GM12878 (cell line): ENCODE data around the gene NUDT3. TPM values are rescaled to one million over a fixed set of nuclear protein-coding genes. Genes with fewer than 3 reads are reported as not detected.

Source experiments
- ATAC-seq: fragments of 200-7000 bp; cut with Tn5 transposase; 3 replicates; pipeline ENCODE4 v1.9.1; 2020; ENCODE audit warnings: mild to moderate bottlenecking, moderate library complexity
- BruUV-seq: library from RNA; stranded (reverse); fragments of 400-500 nt; replicated peaks from 2 replicates; lab custom pipeline; 2021; lab: Mats Ljungman, UMichigan
- CTCF ChIA-PET: fragments of 300-600 bp; sonication (Branson Sonifier 250); formaldehyde crosslinking; extraction: SDS; loops from one replicate; lab custom pipeline; 2021; ENCODE audit warnings: inconsistent platforms; lab: Yijun Ruan, JAX
- POLR2A ChIA-PET: fragments of 350-600 bp; formaldehyde crosslinking; extraction: SDS; loops from one replicate; lab custom pipeline; 2021; ENCODE audit warnings: inconsistent platforms; lab: Charles Lee
- RAD21 ChIA-PET: fragments of 300-600 bp; sonication (Branson Sonifier 250); formaldehyde crosslinking; loops from one replicate; lab custom pipeline; 2023; ENCODE audit warnings: antibody characterized with exemption; ENCODE audit not compliant: unreplicated experiment; lab: Charles Lee
- SMC1A ChIA-PET: fragments of 300-600 bp; sonication (Branson Sonifier 250); formaldehyde crosslinking; loops from one replicate; lab custom pipeline; 2023; ENCODE audit not compliant: unreplicated experiment, uncharacterized antibody; lab: Charles Lee
- DNase-seq: peaks from one replicate; pipeline ENCODE4 v3.0.0-alpha.2; 2011; ENCODE audit warnings: low read depth, low spot score
- FAIRE-seq: peaks from 3 replicates; lab custom pipeline; 2011; peaks lifted over from hg19 to GRCh38; lab: Jason Lieb, UNC
- H2AFZ ChIP-seq: 2 replicates; pipeline ENCODE4 v1.6.0; 2011; ENCODE audit warnings: low read depth, low read length, control low read depth; ENCODE audit not compliant: control insufficient read depth
- H3K27ac ChIP-seq: 2 replicates; pipeline ENCODE4 v1.5.1; 2011; ENCODE audit warnings: control low read depth; ENCODE audit not compliant: control insufficient read depth, insufficient read depth
- H3K27me3 ChIP-seq, 2 experiments: replicated peaks in 1 of 2; 2 replicates each; pipeline versions ENCODE4 v1.6.0 to v1.6.1; 2011; ENCODE audit warnings: low read length in 1 of 2; ENCODE audit not compliant: control insufficient read depth in 2 of 2, insufficient read depth in 2 of 2
- H3K36me3 ChIP-seq, 2 experiments: 2 replicates each; pipeline ENCODE4 v1.5.1; 2011; ENCODE audit warnings: low read length in 1 of 2; ENCODE audit not compliant: control insufficient read depth in 2 of 2, insufficient read depth in 2 of 2
- H3K4me1 ChIP-seq: 2 replicates; pipeline ENCODE4 v1.6.1; 2011; ENCODE audit warnings: mild to moderate bottlenecking, low read length, moderate library complexity, mixed read lengths; ENCODE audit not compliant: control insufficient read depth, insufficient read depth
- H3K4me2 ChIP-seq: 2 replicates; pipeline ENCODE4 v1.6.0; 2011; ENCODE audit warnings: control low read depth; ENCODE audit not compliant: control insufficient read depth, insufficient read depth
- H3K4me3 ChIP-seq: fragments of 200-600 bp; sonication (generic); 2 replicates; pipeline ENCODE4 v1.5.1; 2016
- H3K79me2 ChIP-seq: 2 replicates; pipeline ENCODE4 v1.6.0; 2011; ENCODE audit warnings: low read length; ENCODE audit not compliant: control insufficient read depth, insufficient read depth
- H3K9ac ChIP-seq: 2 replicates; pipeline ENCODE4 v1.8.0; 2011; ENCODE audit warnings: low read length, control low read depth, mixed read lengths; ENCODE audit not compliant: control insufficient read depth, insufficient read depth
- H3K9me3 ChIP-seq: replicated peaks from 3 replicates; pipeline ENCODE4 v1.5.1; 2011; ENCODE audit warnings: mild to moderate bottlenecking, low read length; ENCODE audit not compliant: control insufficient read depth, insufficient read depth
- H4K20me1 ChIP-seq: 2 replicates; pipeline ENCODE4 v1.6.0; 2011; ENCODE audit not compliant: control insufficient read depth, insufficient read depth
- CBX5 ChIP-seq: sonication (generic); IDR thresholded peaks from 2 replicates; pipeline ENCODE4 v1.6.1; 2016; ENCODE audit warnings: low read depth, moderate library complexity, mild to moderate bottlenecking, inconsistent platforms
- CHD2 ChIP-seq: IDR thresholded peaks from 2 replicates; pipeline ENCODE4 v1.6.1; 2011; ENCODE audit warnings: low read depth, low read length, improper control_type of control experiment, borderline replicate concordance
- CREM ChIP-seq: IDR thresholded peaks from 2 replicates; pipeline ENCODE4 v1.6.1; 2014; ENCODE audit warnings: antibody characterized with exemption, low read depth
- PKNOX1 ChIP-seq: fragments of 450-650 bp; IDR thresholded peaks from 2 replicates; pipeline ENCODE4 v1.6.1; 2016; ENCODE audit warnings: mild to moderate bottlenecking
- RBBP5 ChIP-seq: fragments of 200-600 bp; sonication (generic); conservative IDR thresholded peaks from 2 replicates; pipeline ENCODE4 v1.6.1; 2016
- TCF12 ChIP-seq: IDR thresholded peaks from 2 replicates; pipeline ENCODE4 v1.6.1; 2011; ENCODE audit warnings: low read depth, mild to moderate bottlenecking, low read length
- WGBS: methylation state at CpG from one replicate; pipeline ENCODE4 v1.1.6; 2016; ENCODE audit warnings: low lambda C conversion rate; ENCODE audit not compliant: insufficient replicate concordance, insufficient coverage; ENCODE audit errors: missing lambda C conversion rate; 5-methylcytosine and 5-hydroxymethylcytosine counted together
- in situ Hi-C: fragments of 300-500 bp; cut with MboI; formaldehyde crosslinking; loops from 9 replicates; pipeline ENCODE4 v1.14.3; 2018; ENCODE audit warnings: mixed read lengths
- intact Hi-C: fragments of 100-400 bp; cut with micrococcal nuclease; formaldehyde crosslinking; loops from one replicate; pipeline ENCODE4 v1.14.2; 2022; ENCODE audit not compliant: unreplicated experiment
- polyA plus RNA-seq, 11 experiments: library from polyadenylated mRNA; depleted of rRNA in 4 of 11; unstranded in 6 of 11; stranded (reverse) in 5 of 11; fragments of >200 nt; fragmentation: Nextera tagmentation in 4 of 11; fragmentation: Illumina TruSeq in 1 of 11; extraction: Ambion mirVana in 4 of 11; extraction: Trizol in 1 of 11; gene quantifications; 1 replicate in 1 of 11; 2 replicates in 10 of 11; pipeline versions ENCODE4 v1.2.1 to v1.2.3, GENCODE V29; 2011 to 2016; ENCODE audit warnings: inconsistent platforms in 2 of 11, missing spikeins in 2 of 11, low read depth in 1 of 11
- total RNA-seq, 4 experiments: library from RNA; depleted of rRNA in 3 of 4; stranded (reverse); fragments of >200 nt in 3 of 4; fragmentation: Illumina TruSeq in 1 of 4; extraction: Trizol in 1 of 4; gene quantifications; 2 replicates each; pipeline versions ENCODE4 v1.2.1 to v1.2.3, GENCODE V29; 2013 to 2021

NUDT3 gene
- total and polyA plus RNA-seq, 10 of the 15 experiments (the other 5 are each of a cell fraction or from before 2014, with no cell fraction given): 2.4 to 32.3 (median 25.5) TPM

GRCh38 chr6:34339971-34340370, 52.5 kb downstream of the NUDT3 start:
- ATAC-seq (no peak), FAIRE-seq (no peak), DNase-seq (no peak)
- H3K9ac ChIP-seq: no peak overlapping the region
- no peaks in the 10 kb centered on the region for H3K27me3 ChIP-seq
- peaks cover 29% of the 10 kb centered on the region for H3K79me2 ChIP-seq
- BruUV-seq: TSS peak; percentile 15
- H3K36me3 ChIP-seq: peaks cover 0 to 9% of the 10 kb centered on the region in 2 experiments; a peak in 1 of 4 replicates
- H3K27ac ChIP-seq: no peak overlapping the region
- SMC1A ChIA-PET: interaction anchor here (1.0 to 4.0 kb wide), 3 partner anchors 20 to 31 kb away, joined by 3 to 17 read pairs (median 9); no protein-coding TSS in a partner anchor
- no peaks in the 10 kb centered on the region for H3K9me3 ChIP-seq
- no peak overlapping the region for H2AFZ ChIP-seq
- no peak overlapping the region for H3K4me2 ChIP-seq
- no peak overlapping the region for H3K4me3 ChIP-seq
- peaks cover 13% of the 10 kb centered on the region; the same call in 1 of the 2 replicates for H3K4me1 ChIP-seq
- no peaks in the 10 kb centered on the region for H4K20me1 ChIP-seq
- POLR2A ChIA-PET: interaction anchor here (1.2 to 2.0 kb wide), 4 partner anchors 12 to 51 kb away, joined by 3 to 7 read pairs (median 3); no protein-coding TSS in a partner anchor
- 72% methylated on average over 3 of the region's 3 CpGs for WGBS
- TF ChIP-seq TCF12: no peak
- in situ Hi-C loops: no loop called here
- CTCF ChIA-PET: interaction anchor here (1.6 kb wide), 1 partner anchor 90 kb away, joined by 3 read pairs; no protein-coding TSS in a partner anchor
- intact Hi-C loops: no loop called here
- RAD21 ChIA-PET: interaction anchor here (0.7 to 1.9 kb wide), 3 partner anchors 39 to 144 kb away, joined by 3 to 6 read pairs (median 3); no protein-coding TSS in a partner anchor

GRCh38 chr6:34339432-34339831, 53.0 kb downstream of the NUDT3 start:
- FAIRE-seq: no peak
- TF ChIP-seq CHD2 (no peak), PKNOX1 (no peak), RBBP5 (no peak), CBX5 (no peak), CREM (no peak)
- TF ChIP-seq, all 136 proteins: peak for 0
- 100% methylated on average over 1 of the region's 1 CpG for WGBS
- H3K27ac ChIP-seq: no peak overlapping the region
- peaks cover 0 to 9% of the 10 kb centered on the region in 2 experiments; a peak in 1 of 4 replicates for H3K36me3 ChIP-seq
- no peak overlapping the region for H3K4me2 ChIP-seq
- ChIA-PET RAD21 (interaction anchor here (0.7 to 1.9 kb wide), 3 partner anchors 22 to 51 kb away, joined by 3 to 6 read pairs (median 4); no protein-coding TSS in a partner anchor), POLR2A (interaction anchor here (1.2 to 2.0 kb wide), 5 partner anchors 7 to 52 kb away, joined by 3 to 7 read pairs (median 3); no protein-coding TSS in a partner anchor), CTCF (interaction anchor here (1.6 kb wide), 1 partner anchor 90 kb away, joined by 3 read pairs; no protein-coding TSS in a partner anchor), SMC1A (interaction anchor here (0.9 to 4.0 kb wide), 4 partner anchors 20 to 48 kb away, joined by 3 to 17 read pairs (median 10); no protein-coding TSS in a partner anchor)
- no peaks in the 10 kb centered on the region for H3K9me3 ChIP-seq
- no TSS peak for BruUV-seq
- H3K79me2 ChIP-seq: peaks cover 26% of the 10 kb centered on the region
- in situ Hi-C loops (no loop called here), intact Hi-C loops (no loop called here)
- H3K4me1 ChIP-seq: peaks cover 9% of the 10 kb centered on the region; the same call in 1 of the 2 replicates
- no peak overlapping the region for H2AFZ ChIP-seq
- no peak overlapping the region for H3K4me3 ChIP-seq
- H4K20me1 ChIP-seq: no peaks in the 10 kb centered on the region
- H3K9ac ChIP-seq: no peak overlapping the region
- DNase-seq: no peak
- no peak for ATAC-seq
- H3K27me3 ChIP-seq: no peaks in the 10 kb centered on the region
